ENCODE data around the gene PXDN.

GRCh38 chr2:1685078-1685956 lies 59.0 kb downstream of the PXDN start:
- no peak for TF ChIP-seq CHD1 (IDR thresholded peaks at IDR 0.05; ENCODE audit: low read length)
- TF ChIP-seq POLR2A (conservative IDR thresholded peaks at IDR 0.05): no peak
- TF ChIP-seq FOSL1 (tag; conservative IDR thresholded peaks at IDR 0.05): no peak

Measured in K562 (cell line).